ENCODE data around the gene RNF17. TPM values are rescaled to one million over a fixed set of nuclear protein-coding genes. Genes with fewer than 3 reads are reported as not detected.

The RNF17 gene, protein sequence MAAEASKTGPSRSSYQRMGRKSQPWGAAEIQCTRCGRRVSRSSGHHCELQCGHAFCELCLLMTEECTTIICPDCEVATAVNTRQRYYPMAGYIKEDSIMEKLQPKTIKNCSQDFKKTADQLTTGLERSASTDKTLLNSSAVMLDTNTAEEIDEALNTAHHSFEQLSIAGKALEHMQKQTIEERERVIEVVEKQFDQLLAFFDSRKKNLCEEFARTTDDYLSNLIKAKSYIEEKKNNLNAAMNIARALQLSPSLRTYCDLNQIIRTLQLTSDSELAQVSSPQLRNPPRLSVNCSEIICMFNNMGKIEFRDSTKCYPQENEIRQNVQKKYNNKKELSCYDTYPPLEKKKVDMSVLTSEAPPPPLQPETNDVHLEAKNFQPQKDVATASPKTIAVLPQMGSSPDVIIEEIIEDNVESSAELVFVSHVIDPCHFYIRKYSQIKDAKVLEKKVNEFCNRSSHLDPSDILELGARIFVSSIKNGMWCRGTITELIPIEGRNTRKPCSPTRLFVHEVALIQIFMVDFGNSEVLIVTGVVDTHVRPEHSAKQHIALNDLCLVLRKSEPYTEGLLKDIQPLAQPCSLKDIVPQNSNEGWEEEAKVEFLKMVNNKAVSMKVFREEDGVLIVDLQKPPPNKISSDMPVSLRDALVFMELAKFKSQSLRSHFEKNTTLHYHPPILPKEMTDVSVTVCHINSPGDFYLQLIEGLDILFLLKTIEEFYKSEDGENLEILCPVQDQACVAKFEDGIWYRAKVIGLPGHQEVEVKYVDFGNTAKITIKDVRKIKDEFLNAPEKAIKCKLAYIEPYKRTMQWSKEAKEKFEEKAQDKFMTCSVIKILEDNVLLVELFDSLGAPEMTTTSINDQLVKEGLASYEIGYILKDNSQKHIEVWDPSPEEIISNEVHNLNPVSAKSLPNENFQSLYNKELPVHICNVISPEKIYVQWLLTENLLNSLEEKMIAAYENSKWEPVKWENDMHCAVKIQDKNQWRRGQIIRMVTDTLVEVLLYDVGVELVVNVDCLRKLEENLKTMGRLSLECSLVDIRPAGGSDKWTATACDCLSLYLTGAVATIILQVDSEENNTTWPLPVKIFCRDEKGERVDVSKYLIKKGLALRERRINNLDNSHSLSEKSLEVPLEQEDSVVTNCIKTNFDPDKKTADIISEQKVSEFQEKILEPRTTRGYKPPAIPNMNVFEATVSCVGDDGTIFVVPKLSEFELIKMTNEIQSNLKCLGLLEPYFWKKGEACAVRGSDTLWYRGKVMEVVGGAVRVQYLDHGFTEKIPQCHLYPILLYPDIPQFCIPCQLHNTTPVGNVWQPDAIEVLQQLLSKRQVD (N-terminal part only)
- total RNA-seq = not detected in 2 replicates

GRCh38 chr13:24763596-24764275, at the start of gene RNF17:
Gene RNF17, plus strand, starts transcription at chr13:24764169. Its CDS starts 35 bp downstream, at chr13:24764204.

Other genes with a start within 250 kb of the RNF17 start
- 0.87 and 4.8 TPM in 2 replicates for gene ATP12A, start 83.8 kb upstream of the RNF17 start, total RNA-seq

Data from hair follicular keratinocyte (primary cell).